Pancreas (tissue), 10 donors: ENCODE measurements around the gene SERPINB3. TPM values are rescaled to one million over a fixed set of nuclear protein-coding genes. Genes with fewer than 3 reads are reported as not detected.
A peak's percentile ranks its signal among the peaks of the same experiment; 100 is the strongest.

Experiments used
- ATAC-seq, 4 donors: fragments of 200-7000 bp; cut with Tn5 transposase; one replicate each; pipeline versions ENCODE4 v1.8.0 to v1.9.1; 2020; ENCODE audit warnings: mild to moderate bottlenecking in 4 of 4, moderate library complexity in 4 of 4
- DNase-seq, 6 donors: peaks; one replicate each; pipeline ENCODE4 v3.0.0-alpha.2; 2020
- FAIRE-seq: peaks from 2 replicates; lab custom pipeline; 2012; peaks lifted over from hg19 to GRCh38; lab: Jason Lieb, UNC
- H3K27ac ChIP-seq, 4 donors: fragments of 200-600 bp; sonication (generic); 1 replicate in 3 of 4; 2 replicates in 1 of 4; pipeline versions ENCODE4 v1.5.0 to v1.8.0; 2020
- H3K27me3 ChIP-seq, 4 donors: fragments of 200-600 bp; one replicate each; pipeline ENCODE4 v1.8.0; 2021
- H3K36me3 ChIP-seq, 3 donors: fragments of 200-600 bp; sonication (generic) in 1 of 3; one replicate each; pipeline versions ENCODE4 v1.5.0 to v1.8.0; 2020 to 2021
- H3K4me1 ChIP-seq, 3 donors: fragments of 200-600 bp; one replicate each; pipeline ENCODE4 v1.8.0; 2021
- H3K4me3 ChIP-seq, 4 donors: fragments of 200-600 bp; sonication (generic) in 2 of 4; one replicate each; pipeline versions ENCODE4 v1.5.0 to v1.8.0; 2020 to 2021
- H3K9me3 ChIP-seq, 4 donors: fragments of 200-600 bp; one replicate each; pipeline ENCODE4 v1.8.0; 2021
- WGBS, 2 donors: extraction: QIAGEN DNeasy Blood & Tissue Kit; methylation state at CpG; one replicate each; pipeline ENCODE4 v1.1.7; 2013; 5-methylcytosine and 5-hydroxymethylcytosine counted together
- intact Hi-C, 3 donors: fragments of 100-400 bp; cut with DNase I; formaldehyde crosslinking; loops; one replicate each; pipeline versions ENCODE4 v1.11.1 to v1.14.2; 2022
- polyA plus RNA-seq, 2 donors: library from polyadenylated mRNA; stranded (reverse); fragments of 200-250 nt; gene quantifications; one replicate each; pipeline ENCODE4 v1.2.3, GENCODE V29; 2013
- total RNA-seq, 6 donors: library from RNA; stranded (reverse); fragmentation: NEBNext Ultra II Directional in 4 of 6; extraction: Animal tissue kit (Norgen Biotek cat#: 25700) in 4 of 6; gene quantifications; one replicate each; pipeline versions ENCODE4 v1.2.1 to v1.2.4, GENCODE V29; 2021 to 2023
- TF ChIP-seq, protein P1 (sequence below), 4 donors: fragments of 200-600 bp; sonication (generic) in 3 of 4; IDR thresholded peaks; one replicate each; pipeline versions ENCODE4 v1.5.0 to v1.8.0; 2021; ENCODE audit warnings: antibody characterized with exemption in 4 of 4
- donor health status: healthy with polysubstance abuse.
- donor health status: DM: no; HTN: no; CAD: no; lungs with moderate emphysema.
- donor health status: DM: no; HTN: no; CAD: no.
- donor health status: control.
- donor health status: control.
- donor health status: Bipolar disorder and iron deficiency.
- donor health status: DM: yes; HTN: yes; CAD: no.
- donor health status: DM: no; HTN: no; CAD: no.
- donor health status: DM: no; HTN: no; CAD: no.
- donor health status: DM: yes; HTN: yes; CAD: no.

The SERPINB3 gene
- total and polyA plus RNA-seq, 8 donors = 0.07 TPM; not detected in 7

DNA sequence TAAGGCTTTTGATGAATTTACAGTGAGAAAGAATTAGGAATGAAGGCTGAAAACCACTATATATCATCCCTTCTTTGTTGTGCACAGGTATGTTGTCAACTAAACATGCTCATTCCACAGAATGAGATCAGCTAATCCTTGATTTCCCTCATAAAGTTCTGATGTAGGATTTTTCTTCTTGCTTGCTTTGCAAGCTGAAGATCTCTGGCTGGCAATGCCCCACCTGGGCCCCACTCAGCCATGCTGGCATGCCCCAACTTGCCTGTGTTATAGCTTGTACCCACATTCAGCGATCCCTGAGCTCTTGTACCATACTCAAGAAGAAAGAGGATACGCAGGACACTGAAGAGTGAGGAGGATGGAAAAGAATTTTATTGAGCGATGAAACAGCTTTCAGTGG lies 23.0 kb upstream of the SERPINB3 start:
- intact Hi-C loops = no loop called here
- no peak overlapping the region for H3K27ac ChIP-seq
- FAIRE-seq (no peak), ATAC-seq (no peak), DNase-seq (no peak)
- peaks cover 5 to 15% (median 5%) of the 10 kb centered on the region in 3 donors for H3K4me1 ChIP-seq
- peaks cover 0 to 3% (median 0%) of the 10 kb centered on the region in 4 donors for H3K27me3 ChIP-seq
- no peaks in the 10 kb centered on the region for H3K9me3 ChIP-seq
- no peak overlapping the region for H3K4me3 ChIP-seq
- TF ChIP-seq, protein P1, sequence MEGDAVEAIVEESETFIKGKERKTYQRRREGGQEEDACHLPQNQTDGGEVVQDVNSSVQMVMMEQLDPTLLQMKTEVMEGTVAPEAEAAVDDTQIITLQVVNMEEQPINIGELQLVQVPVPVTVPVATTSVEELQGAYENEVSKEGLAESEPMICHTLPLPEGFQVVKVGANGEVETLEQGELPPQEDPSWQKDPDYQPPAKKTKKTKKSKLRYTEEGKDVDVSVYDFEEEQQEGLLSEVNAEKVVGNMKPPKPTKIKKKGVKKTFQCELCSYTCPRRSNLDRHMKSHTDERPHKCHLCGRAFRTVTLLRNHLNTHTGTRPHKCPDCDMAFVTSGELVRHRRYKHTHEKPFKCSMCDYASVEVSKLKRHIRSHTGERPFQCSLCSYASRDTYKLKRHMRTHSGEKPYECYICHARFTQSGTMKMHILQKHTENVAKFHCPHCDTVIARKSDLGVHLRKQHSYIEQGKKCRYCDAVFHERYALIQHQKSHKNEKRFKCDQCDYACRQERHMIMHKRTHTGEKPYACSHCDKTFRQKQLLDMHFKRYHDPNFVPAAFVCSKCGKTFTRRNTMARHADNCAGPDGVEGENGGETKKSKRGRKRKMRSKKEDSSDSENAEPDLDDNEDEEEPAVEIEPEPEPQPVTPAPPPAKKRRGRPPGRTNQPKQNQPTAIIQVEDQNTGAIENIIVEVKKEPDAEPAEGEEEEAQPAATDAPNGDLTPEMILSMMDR (IDR thresholded peaks at IDR 0.05) = no peak
- 88 to 98% methylated on average over 3 of the region's 3 CpGs for WGBS, 2 donors
- no peaks in the 10 kb centered on the region for H3K36me3 ChIP-seq

DNA sequence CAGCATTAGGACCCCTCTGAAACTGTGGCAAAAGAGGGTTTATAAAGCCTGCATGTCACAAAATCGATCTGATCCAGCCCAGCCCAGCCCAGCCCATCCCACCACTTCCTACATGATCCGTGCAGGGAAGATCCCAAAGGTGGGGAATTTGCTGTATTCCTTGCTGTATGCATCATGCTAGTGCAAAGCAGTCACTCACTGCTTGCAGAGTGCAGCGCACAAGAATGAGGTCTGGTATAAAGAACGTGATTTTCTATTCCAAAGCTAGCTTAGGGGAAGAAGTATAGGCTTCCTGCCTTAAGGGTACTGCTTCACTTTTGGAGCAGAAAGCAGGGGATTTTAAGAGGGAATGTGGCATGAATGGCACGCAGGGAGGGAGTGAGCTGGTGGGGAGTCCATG lies 22.2 kb upstream of the SERPINB3 start:
- TF ChIP-seq, protein P1 (IDR thresholded peaks at IDR 0.05) = no peak
- 60 to 67% methylated on average over 5 of the region's 5 CpGs for WGBS, 2 donors

DNA sequence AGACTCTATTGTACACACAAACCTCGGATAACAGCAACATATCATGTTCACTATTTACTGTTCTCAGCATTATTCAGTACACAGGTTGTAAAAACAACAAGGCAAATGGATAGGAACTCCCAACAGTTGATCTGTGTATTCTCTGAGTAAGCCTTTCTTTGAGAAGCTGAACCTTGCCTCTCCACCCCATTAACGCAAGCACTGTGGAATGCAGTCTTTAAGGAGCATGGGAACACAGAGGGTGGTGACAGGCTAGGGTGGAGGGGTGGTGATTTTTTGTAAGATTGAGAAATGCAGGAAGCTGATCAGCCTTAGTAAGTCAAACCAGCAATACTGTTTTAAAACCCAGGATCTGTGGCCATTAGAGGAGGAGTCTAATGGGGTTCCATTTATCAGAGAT lies 21.5 kb upstream of the SERPINB3 start:
- intact Hi-C loops = no loop called here
- H3K4me1 ChIP-seq = peaks cover 5 to 15% (median 5%) of the 10 kb centered on the region in 3 donors
- DNase-seq (no peak), FAIRE-seq (no peak), ATAC-seq (peak in 3 of 4 donors; percentile 55 to 70 (median 68))
- no peak overlapping the region for H3K27ac ChIP-seq
- WGBS, 2 donors = 33 to 39% methylated on average over 2 of the region's 2 CpGs
- peaks cover 0 to 3% (median 0%) of the 10 kb centered on the region in 4 donors for H3K27me3 ChIP-seq
- no peaks in the 10 kb centered on the region for H3K9me3 ChIP-seq
- TF ChIP-seq, protein P1 (IDR thresholded peaks at IDR 0.05) = no peak
- no peak overlapping the region for H3K4me3 ChIP-seq
- no peaks in the 10 kb centered on the region for H3K36me3 ChIP-seq

More for the DNA sequence above, 22.2 kb upstream of the SERPINB3 start:
- Histone ChIP-seq H3K27me3 (peaks cover 0 to 3% (median 0%) of the 10 kb centered on the region in 4 donors), H3K36me3 (no peaks in the 10 kb centered on the region), H3K27ac (no peak overlapping the region), H3K4me3 (no peak overlapping the region), H3K9me3 (no peaks in the 10 kb centered on the region), H3K4me1 (peaks cover 5 to 15% (median 5%) of the 10 kb centered on the region in 3 donors)
- intact Hi-C loops = no loop called here
- FAIRE-seq = no peak
- ATAC-seq = no peak
- DNase-seq = no peak

DNA sequence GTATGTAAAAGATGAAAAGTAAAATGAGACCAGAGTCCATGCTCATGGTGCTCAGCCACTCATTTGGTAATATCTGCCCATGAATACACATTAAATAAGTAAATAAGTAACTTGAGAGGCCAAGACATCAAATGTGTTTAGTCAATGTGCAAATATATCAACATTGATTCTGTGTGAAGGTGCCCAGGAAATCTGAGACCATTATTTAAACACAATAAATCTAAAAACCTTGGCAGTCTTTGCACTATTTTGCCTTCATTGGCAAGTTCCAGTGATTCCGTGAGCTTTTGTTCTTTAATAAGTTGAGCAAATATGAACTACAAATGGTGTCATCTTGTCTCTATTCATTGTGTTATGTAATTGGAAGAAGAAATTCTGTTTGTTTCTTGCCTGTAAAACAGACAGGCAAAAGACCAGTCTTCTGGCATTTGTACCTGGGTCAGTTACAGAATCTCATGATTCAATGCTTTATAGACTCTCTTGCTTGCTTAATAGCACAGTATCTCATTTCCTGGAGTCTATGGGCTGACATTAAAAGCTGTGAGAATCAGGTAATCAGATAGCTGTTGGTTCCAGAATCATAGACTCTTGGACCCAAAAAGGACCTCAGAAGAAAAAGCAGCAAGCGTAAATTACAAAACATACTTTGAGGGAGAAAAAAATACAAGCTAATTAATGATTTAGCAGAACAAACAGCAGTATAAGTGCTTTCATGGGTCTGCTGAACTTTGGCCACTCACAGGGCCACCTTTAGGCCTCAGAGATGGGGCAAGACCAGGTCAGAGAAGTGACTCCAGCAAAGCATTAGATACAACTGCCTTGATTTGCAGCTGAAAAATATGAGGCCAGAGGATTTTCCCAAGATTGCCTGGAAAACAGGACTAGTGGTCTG lies 20.0 kb upstream of the SERPINB3 start:
- intact Hi-C loops = no loop called here
- 19 to 21% methylated on average over 2 of the region's 2 CpGs for WGBS, 2 donors
- Histone ChIP-seq H3K9me3 (no peaks in the 10 kb centered on the region), H3K36me3 (no peaks in the 10 kb centered on the region), H3K4me1 (peaks cover 5 to 15% (median 5%) of the 10 kb centered on the region in 3 donors), H3K4me3 (no peak overlapping the region), H3K27ac (peak overlapping the region in 1 of 4 donors; percentile 21), H3K27me3 (peaks cover 0 to 3% (median 0%) of the 10 kb centered on the region in 4 donors)
- TF ChIP-seq, protein P1 (IDR thresholded peaks at IDR 0.05) = no peak
- ATAC-seq = peak; percentile 65 to 89 (median 82)
- DNase-seq = no peak
- FAIRE-seq = no peak
